AG08395 (cell line): Measurements from ENCODE around the gene RAPGEF3.

Experiments used
- DNase-seq: peaks from one replicate; pipeline ENCODE4 v3.0.0; 2012; ENCODE audit warnings: mixed read lengths, low spot score

RAPGEF3 gene

GRCh38 chr12:47776471-47777143 lies 17.9 kb upstream of the RAPGEF3 start:
- DNase-seq: no peak

GRCh38 chr12:47775100-47775911 lies 16.6 kb upstream of the RAPGEF3 start:
- no peak for DNase-seq

DNA sequence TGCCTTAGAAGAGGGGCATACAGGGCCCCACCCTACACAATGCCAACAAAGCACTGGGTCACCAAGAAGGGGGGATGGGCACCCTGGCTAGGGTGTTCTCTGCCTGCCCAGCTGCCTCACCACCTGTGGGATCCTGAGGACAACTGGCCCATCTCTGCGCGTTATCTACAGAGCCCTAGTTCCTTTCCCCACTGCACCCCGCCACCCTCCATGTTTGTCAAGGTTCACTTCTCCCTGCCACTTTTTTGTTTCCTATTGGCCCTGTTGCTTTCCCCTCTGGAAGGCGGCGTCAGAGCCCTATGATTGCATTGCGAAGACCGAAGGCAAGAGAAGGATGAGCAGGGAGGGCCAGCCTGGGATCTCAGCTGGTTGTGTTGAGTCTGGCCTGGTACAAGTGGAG lies 16.0 kb upstream of the RAPGEF3 start:
- no peak for DNase-seq

GRCh38 chr12:47773858-47774580 lies 15.3 kb upstream of the RAPGEF3 start:
- DNase-seq: no peak

DNA sequence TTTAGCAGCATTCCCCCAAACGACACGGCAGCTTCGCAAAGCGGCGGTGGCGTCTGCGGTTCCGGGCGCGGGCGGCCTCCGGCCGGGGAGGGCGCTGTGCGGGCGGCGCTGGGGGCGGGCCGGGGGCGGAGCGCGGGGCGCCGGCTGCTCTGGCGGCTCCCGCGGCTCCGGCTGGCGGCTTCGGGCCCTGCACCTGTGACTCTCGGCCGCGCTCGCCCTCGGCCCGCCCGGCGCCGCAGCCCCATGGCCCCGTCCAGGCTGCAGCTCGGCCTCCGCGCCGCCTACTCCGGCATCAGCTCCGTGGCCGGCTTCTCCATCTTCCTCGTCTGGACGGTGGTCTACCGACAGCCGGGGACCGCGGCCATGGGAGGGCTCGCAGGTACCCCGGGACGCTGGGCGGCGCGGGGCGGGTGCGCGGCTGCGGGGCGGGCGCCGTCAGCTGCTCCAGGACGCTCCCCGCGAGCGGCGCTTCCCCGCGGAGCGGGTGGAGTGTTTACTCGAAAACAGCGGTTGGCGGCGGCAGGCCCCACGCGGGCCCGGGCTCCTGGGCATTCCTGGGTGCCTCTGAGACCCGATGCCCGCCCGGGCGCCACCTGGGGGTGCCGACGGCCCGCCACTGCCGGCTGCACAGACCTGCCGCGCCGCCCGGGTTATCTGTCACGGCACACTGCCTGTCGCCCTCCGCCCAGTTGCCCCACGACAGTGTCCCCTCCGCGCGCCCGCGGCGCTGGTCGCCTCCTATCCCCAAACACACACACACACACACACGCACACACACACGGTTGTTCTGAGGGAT lies 14.6 kb upstream of the RAPGEF3 start, which contains the start of gene SLC48A1:
TSS of gene SLC48A1 (plus strand) at position 177 of the 796 bp plus-strand sequence. CDS start at position 244, 67 bp downstream.
- peak; percentile 89 for DNase-seq

DNA sequence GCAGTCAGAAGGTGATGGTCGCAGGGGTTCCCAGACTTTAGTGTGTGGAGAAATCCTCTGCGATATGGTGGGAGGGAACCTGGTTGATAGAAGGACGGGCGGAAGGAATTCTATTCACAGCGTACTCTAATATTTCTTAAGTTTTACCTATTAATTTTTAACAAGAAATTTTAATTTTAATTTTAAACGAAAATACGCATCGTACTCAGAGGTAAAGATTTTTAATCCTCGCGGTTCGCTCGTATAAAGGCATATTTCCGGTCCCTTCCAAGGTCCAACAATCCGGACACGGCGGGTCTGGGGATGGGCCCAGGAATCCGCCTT lies 14.0 kb upstream of the RAPGEF3 start:
- DNase-seq: no peak

DNA sequence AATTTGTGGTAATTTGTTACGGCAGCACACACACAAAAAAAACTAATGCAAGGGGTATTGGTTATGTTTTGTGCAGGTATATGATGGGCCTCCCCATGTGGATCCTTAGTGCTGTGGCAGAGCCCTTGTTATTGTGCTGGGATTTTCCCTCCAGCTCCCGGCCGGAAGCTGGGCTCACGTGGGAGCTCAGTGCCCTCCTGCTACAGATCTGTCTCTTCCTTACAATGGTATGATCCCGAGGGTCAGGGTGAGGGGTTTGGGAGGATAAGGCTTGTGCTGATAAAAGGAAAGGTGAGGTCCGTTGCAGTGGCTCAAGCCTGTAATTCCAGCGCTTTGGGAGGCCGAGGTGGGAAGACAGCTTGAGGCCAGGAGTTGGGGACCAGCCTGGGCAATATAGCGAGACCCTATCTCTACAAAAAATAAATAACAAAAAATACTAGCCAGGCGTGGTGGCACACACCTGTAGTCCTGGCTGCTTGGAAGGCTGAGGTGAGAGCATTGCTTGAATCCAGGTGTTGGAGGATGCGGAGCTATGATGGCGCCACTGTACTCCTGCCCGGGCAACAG lies 13.5 kb upstream of the RAPGEF3 start:
- DNase-seq: no peak

- no peak for DNase-seq
These were observed 12.6 kb upstream of the RAPGEF3 start for GRCh38 chr12:47771304-47771703.

DNA sequence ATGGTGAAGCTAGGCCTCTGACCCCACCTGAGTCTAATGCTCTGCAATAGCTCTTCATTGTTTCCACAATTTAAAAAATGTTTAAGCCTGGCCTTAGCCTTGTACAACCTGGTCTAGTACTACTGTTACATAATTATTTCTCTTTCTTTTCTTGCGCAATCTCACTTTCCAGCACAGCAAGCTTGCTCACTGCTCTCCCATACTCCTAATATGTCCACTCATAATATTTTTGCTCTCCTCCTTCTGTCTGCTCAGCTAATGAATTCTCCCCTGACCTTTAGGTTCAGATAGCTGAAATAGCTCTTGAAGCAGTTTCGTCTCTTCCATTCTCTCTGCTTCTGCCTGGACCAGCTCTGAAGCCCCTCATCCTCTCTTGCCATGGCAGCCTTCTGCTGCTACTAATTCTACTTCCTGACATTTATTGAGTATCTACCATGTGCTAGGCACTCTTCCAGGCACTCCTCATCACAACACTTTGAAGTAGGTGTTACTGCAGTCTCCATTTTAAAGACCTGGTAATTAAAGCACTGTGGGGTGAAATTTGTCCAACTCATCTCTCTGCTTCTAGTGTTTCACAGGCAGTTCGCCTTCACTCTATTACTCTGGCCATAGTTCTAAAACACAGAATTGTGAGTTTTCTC lies 11.5 kb upstream of the RAPGEF3 start:
- DNase-seq: peak; percentile 63

DNA sequence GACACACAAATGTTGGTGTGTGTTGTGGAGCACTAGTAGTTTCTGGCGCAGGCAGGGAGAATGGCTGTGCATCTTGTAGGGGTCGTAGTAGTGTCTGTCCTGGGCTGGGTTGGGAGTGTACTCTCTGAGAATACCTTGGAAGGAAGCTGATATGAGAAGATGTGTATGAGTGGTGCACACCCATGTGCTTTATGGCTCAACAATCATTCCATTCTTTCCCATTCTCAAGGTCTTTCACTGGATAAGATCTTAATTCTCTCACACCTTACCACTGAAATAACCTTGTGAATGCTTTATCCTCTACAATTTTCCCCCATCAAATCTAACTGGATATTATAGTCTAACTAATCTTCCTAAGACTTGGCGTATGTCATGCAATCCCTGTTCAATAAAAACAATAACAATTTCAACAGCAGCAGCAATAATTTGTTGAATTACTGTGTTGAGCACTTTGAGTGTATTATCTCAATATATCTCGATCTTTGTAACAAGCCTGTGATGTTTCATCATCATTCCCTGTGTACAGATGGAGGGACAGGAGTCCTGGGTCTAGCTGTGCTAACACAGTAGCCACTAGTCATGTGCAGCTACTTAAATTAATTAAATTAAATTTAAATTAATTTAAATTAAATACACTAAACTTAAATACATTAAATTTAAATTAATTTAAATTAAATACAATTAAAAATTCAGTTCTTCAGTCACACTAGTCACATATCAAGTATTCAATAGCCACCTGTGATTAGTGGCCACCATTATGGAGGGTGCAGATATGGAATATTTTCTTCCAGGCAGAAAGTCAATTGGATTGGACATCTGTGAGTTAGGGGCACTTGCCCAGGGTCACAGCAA lies 10.8 kb upstream of the RAPGEF3 start:
- DNase-seq: no peak

DNA sequence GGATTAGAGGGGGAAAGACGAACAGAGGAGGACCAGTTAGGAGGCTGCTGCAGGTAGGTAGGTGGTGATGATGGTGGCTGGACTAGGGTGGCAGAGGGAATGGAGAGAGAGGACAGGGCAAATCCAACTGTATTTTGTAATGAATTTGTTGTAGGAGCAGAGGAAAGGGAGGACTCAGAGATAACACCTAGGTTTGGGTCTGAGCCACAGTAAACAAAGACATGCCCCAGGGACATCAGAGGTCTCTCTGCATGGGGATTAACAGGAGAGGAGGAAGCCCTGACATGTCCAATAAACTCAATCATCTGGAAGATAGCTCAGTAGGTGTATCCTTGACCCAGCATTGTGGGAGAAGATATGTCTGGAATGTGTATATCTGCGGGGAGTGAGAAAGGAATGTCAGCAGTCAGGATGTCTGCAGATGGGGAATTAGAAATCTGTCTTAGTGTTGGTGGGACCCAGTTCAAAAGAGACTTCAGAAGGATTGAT lies 9.7 kb upstream of the RAPGEF3 start:
- DNase-seq: no peak

DNA sequence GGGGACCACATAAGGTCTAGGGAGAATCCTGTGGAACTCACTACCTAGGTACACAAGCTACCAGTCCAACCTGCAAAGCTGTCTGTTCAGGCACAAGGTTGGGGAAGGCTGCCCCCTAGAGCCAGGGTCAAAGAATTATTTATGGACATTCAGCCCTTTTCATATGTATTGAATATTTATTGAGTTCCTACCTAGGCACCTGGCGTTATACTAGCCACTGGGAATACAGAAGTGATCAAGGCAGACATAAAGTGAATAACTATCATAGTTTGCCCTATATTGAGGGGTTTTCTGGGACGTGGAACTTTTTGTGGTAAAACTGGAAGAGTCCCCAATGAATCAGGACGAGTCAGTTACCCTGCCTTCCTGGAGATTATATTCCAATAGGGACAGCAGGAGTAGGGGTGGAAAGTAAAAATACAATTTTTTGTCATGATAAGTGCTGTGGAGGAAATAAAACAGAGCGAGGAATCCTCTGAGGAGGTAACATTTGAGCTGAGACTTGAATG lies 8.6 kb upstream of the RAPGEF3 start:
- DNase-seq: no peak

DNA sequence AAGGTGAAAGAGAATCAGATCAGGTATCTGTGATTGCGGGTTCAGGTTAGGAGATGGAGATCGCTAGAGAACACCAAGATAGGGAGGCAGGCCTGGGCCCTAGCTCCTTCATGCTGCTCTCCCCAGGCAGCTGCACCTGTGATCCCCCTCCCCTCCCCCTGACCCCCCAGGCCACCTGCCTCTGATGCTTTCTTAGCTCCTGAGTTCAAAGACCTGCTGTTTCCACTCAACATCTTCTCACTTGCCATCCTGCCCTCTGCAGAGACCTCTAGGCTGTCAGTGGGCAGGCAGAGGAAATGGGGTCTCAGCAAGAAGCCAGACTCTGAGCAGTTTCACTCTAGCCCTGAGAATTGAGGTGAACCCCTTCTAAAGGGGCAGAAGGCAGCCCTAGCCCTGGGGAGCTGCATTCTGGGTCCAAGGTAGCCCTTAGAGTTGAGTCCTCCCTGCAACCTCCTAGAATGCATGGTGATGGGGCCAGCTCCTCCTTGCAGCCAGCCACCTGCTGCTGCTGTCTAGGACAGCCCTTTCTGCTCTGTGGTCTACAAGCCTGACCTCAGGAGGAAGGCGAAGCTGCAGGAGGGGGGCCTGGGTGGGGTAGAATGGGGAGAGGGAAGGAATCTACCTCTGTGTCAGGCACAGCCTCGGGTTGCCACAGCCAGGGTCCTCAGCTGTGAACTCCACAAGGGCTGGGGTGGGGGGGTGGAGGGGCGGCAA lies 8.0 kb upstream of the RAPGEF3 start:
- DNase-seq: no peak

DNA sequence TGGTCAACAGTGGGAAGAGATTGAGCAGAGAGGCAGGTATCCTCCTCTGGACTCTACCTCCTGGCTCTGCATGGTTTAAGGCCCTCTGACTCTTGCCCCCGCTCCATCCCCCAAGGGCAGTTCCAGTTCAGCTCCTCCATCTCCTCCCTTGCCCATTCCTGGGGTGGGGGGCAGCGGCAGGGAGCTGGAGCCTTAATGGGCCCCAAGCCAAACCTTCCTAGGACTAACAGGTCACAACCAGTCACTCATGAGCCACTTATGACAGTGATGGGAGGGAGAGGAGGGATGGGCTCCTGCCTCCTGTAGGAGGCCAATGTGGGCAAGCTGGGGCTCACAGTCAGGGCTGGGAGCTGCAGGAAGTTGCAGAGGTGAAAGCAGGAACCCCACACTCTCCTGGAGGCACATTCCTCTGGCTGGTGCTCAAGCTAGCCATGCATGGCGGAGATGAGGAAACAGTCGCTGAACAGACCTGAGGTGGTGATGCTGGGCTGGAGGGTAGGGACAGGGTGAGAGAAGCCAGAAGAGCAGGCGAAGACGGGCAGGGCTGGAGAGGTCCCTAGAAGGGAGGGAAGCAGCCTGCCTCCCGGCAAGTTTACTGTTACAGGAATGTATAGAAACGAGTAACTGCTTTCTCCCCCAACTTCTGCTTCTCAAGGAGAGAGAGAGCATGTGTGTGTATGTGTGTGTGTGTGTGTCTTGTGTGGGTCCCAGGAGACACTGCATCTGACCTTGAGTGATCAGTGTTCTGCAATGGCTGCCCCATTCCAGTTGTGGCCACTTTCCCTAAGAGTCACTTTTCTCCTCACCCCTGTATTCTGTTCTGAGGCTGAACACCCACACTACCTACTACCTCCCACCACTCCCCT lies 5.0 kb upstream of the RAPGEF3 start:
- DNase-seq: no peak

DNA sequence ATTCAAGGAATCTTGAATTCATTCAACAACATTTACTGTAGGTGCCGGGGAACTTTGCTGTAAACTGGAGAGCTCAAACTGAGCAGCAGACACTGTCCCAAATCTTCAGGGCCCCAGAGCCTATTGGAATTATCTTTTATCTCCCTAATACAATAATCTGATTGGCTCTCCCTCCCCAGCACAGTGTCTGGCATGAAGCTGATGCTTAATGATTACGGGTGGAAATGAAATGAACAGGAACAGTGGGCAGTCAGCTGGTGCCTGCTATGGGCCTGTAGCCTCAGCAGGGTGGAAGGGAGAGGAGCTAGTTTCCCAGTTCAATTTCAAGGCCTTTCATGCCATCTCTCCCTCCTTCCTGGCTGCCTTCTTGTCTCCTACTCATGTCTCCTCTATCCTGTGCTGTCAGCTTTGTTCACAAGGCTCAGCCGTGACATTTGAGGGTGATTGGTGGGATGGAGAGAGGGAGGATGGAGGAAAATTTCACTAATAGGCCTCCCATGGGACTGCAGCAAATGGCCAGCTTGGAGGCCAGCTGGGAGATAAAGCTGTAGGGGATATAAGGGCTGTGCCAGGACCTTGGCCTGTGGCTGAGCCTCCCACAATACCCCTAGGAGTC lies 4.3 kb upstream of the RAPGEF3 start:
- DNase-seq: no peak

GRCh38 chr12:47758584-47758833 lies 171 bp downstream of the RAPGEF3 start:
- no peak for DNase-seq

DNA sequence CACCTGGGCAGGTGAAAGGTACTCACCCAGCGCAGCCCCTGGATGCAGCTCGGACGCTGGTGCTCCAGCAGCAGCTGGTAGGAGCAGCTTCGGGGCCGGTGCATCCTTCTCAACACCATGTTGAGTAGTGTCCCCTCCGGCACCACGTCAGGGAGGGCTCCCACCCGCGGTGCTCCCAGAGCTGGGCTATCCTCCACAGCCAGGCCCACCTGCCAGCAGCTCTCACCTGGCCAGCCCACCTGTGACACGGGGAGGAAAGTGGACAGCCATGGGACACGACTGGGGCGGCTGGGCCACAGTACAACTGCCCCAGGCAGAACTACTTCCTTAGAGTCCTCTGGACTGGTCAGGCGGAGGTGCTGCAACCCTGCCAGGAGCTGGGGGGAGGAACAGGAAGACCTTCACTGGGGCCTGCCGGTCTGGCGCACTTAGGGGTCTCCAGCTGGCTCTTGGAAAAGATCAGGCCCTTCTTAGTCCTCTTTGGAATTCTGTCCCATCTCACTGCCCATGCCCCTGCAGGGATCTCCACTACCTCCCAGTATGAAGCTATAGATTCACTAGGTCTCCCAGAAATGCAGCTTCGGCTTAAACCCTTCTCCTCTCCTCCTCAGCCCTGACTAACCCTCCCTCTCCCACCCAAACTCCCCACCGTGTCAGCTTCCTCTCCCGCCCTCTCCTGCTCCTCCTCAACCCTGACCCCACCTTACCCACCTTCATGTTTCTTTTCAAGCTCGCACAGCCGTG lies 668 bp downstream of the RAPGEF3 start:
- no peak for DNase-seq
